ENCODE measurements around the gene ITGB3.

GRCh38 chr17:47219621-47220475, 33.8 kb upstream of the ITGB3 start:
- no peak for TF ChIP-seq POLR2AphosphoS5 (IDR thresholded peaks at IDR 0.05)
- no peak for TF ChIP-seq CTCF (IDR thresholded peaks at IDR 0.05)
- TF ChIP-seq EP300 (IDR thresholded peaks at IDR 0.05), result no peak
- no peak for TF ChIP-seq POLR2A (IDR thresholded peaks at IDR 0.05; ENCODE audit: low read depth)

Measured in esophagus muscularis mucosa (tissue), 4 donors.